HepG2 (cell line): ENCODE measurements around the gene BOD1. TPM values are rescaled to one million over a fixed set of nuclear protein-coding genes. Genes with fewer than 3 reads are reported as not detected.

Experiments used
- ATAC-seq: fragments of 200-7000 bp; cut with Tn5 transposase; 3 replicates; pipeline ENCODE4 v1.9.1; 2020; ENCODE audit warnings: mild to moderate bottlenecking, moderate library complexity
- BruUV-seq: library from RNA; stranded (reverse); fragments of 400-500 nt; replicated peaks from 2 replicates; lab custom pipeline; 2021; lab: Mats Ljungman, UMichigan
- CTCF ChIA-PET: fragments of 300-600 bp; formaldehyde crosslinking; extraction: SDS; loops from one replicate; lab custom pipeline; 2021; ENCODE audit warnings: low total read pairs, inconsistent platforms, low intra/inter-chr PET ratio; lab: Yijun Ruan, JAX
- POLR2A ChIA-PET: fragments of 350-600 bp; sonication (Branson Sonifier 250); formaldehyde crosslinking; loops from one replicate; lab custom pipeline; 2020; ENCODE audit warnings: antibody characterized with exemption, inconsistent platforms; lab: Yijun Ruan, JAX
- DNase-seq: peaks from one replicate; pipeline ENCODE4 v3.0.0-alpha.2; 2015; ENCODE audit warnings: low spot score
- FAIRE-seq: peaks from 3 replicates; lab custom pipeline; 2011; peaks lifted over from hg19 to GRCh38; lab: Jason Lieb, UNC
- H2AFZ ChIP-seq: one replicate; pipeline ENCODE4 v1.6.1; 2011; ENCODE audit warnings: low read length, inconsistent platforms
- H3K27ac ChIP-seq: fragments of 300-600 bp; 3 replicates; pipeline ENCODE4 v1.8.0; 2011; ENCODE audit warnings: mixed run types, mild to moderate bottlenecking, mixed read lengths, low read length, inconsistent platforms; ENCODE audit not compliant: insufficient read depth; ENCODE audit errors: extremely low read length
- H3K27me3 ChIP-seq, 2 experiments: fragments of 200-600 bp in 1 of 2; 2 replicates in 1 of 2; 3 replicates in 1 of 2; pipeline versions ENCODE4 v1.6.0 to v1.8.0; 2011; ENCODE audit warnings: low read length in 2 of 2, mild to moderate bottlenecking in 2 of 2, moderate library complexity in 2 of 2, inconsistent platforms in 1 of 2; ENCODE audit not compliant: insufficient read depth in 2 of 2, control insufficient read depth in 1 of 2
- H3K36me3 ChIP-seq, 2 experiments: fragments of 200-600 bp in 1 of 2; replicated peaks in 1 of 2; 2 replicates in 1 of 2; 3 replicates in 1 of 2; pipeline versions ENCODE4 v1.5.1 to v1.8.0; 2011; ENCODE audit warnings: low read length in 2 of 2, inconsistent platforms in 1 of 2; ENCODE audit not compliant: insufficient read depth in 2 of 2, control insufficient read depth in 1 of 2
- H3K4me1 ChIP-seq: 2 replicates; pipeline ENCODE4 v1.5.1; 2012; ENCODE audit warnings: low read length, inconsistent platforms; ENCODE audit not compliant: insufficient read depth
- H3K4me2 ChIP-seq: 2 replicates; pipeline ENCODE4 v1.6.0; 2011; ENCODE audit warnings: low read depth, low read length, inconsistent platforms
- H3K4me3 ChIP-seq, 3 experiments: fragments of 200-600 bp in 1 of 3; sonication (generic), shearing (Covaris generic) in 1 of 3; replicated peaks in 1 of 3; 2 replicates each; pipeline ENCODE4 v1.5.1; 2011 to 2016; ENCODE audit warnings: low read length in 3 of 3, inconsistent platforms in 2 of 3, low read depth in 2 of 3, mild to moderate bottlenecking in 2 of 3, control low read depth in 1 of 3, mixed read lengths in 1 of 3; ENCODE audit not compliant: insufficient read depth in 1 of 3
- H3K79me2 ChIP-seq: one replicate; pipeline ENCODE4 v1.6.1; 2011; ENCODE audit warnings: low read length, inconsistent platforms; ENCODE audit not compliant: insufficient read depth
- H3K9ac ChIP-seq: 2 replicates; pipeline ENCODE4 v1.6.0; 2011; ENCODE audit warnings: mild to moderate bottlenecking, low read depth, low read length, inconsistent platforms; ENCODE audit not compliant: insufficient read depth
- H3K9me3 ChIP-seq: 2 replicates; pipeline ENCODE4 v1.5.1; 2012; ENCODE audit warnings: mild to moderate bottlenecking, low read length
- H4K20me1 ChIP-seq: 2 replicates; pipeline ENCODE4 v1.6.0; 2011; ENCODE audit warnings: inconsistent platforms, mild to moderate bottlenecking, low read length, moderate library complexity; ENCODE audit not compliant: insufficient read depth
- ARHGAP35 ChIP-seq: sonication (generic); formaldehyde crosslinking; IDR thresholded peaks from 2 replicates; pipeline ENCODE4 v1.9.0; 2022; ENCODE audit warnings: mild to moderate bottlenecking, inconsistent platforms, moderate library complexity, missing genetic modification reagents, borderline replicate concordance
- ATRX ChIP-seq: sonication (generic); formaldehyde crosslinking; IDR thresholded peaks from 2 replicates; pipeline ENCODE4 v1.4.0; 2020; ENCODE audit warnings: missing genetic modification reagents, borderline replicate concordance
- CHD2 ChIP-seq: IDR thresholded peaks from 2 replicates; pipeline ENCODE4 v1.6.1; 2011; ENCODE audit warnings: low read depth, low read length, improper control_type of control experiment
- FIP1L1 ChIP-seq: fragments of 200-400 bp; formaldehyde crosslinking; IDR thresholded peaks from 2 replicates; pipeline ENCODE4 v1.6.1; 2018; ENCODE audit warnings: low read depth, mild to moderate bottlenecking, low read length, moderate library complexity, borderline replicate concordance; ENCODE audit not compliant: insufficient read depth
- FOXO4 ChIP-seq: sonication (generic); formaldehyde crosslinking; conservative IDR thresholded peaks from 2 replicates; pipeline ENCODE4 v1.8.1; 2023; ENCODE audit warnings: missing genetic modification reagents
- HMGXB4 ChIP-seq, 2 experiments: sonication (generic) in 1 of 2; formaldehyde crosslinking in 1 of 2; IDR thresholded peaks; 2 replicates each; pipeline versions ENCODE4 v1.4.0 to v1.6.1; 2018 to 2020; ENCODE audit warnings: missing genetic modification reagents in 2 of 2, borderline replicate concordance in 1 of 2, low read depth in 1 of 2, mild to moderate bottlenecking in 1 of 2, missing biosample characterization in 1 of 2
- KDM4B ChIP-seq: sonication (generic); formaldehyde crosslinking; IDR thresholded peaks from 2 replicates; pipeline ENCODE4 v1.4.0; 2020; ENCODE audit warnings: missing genetic modification reagents
- MXD1 ChIP-seq: sonication (generic); formaldehyde crosslinking; IDR thresholded peaks from 2 replicates; pipeline ENCODE4 v1.4.0; 2020; ENCODE audit warnings: mild to moderate bottlenecking, missing genetic modification reagents
- NFKBIZ ChIP-seq: IDR thresholded peaks from 2 replicates; pipeline ENCODE4 v1.6.1; 2018; ENCODE audit warnings: missing genetic modification reagents, missing compliant biosample characterization
- RFXAP ChIP-seq: sonication (generic); formaldehyde crosslinking; IDR thresholded peaks from 2 replicates; pipeline ENCODE4 v1.4.0; 2020; ENCODE audit warnings: missing genetic modification reagents, borderline replicate concordance
- TERF1 ChIP-seq: sonication (generic); formaldehyde crosslinking; IDR thresholded peaks from 2 replicates; pipeline ENCODE4 v1.8.0; 2022; ENCODE audit warnings: mild to moderate bottlenecking, missing genetic modification reagents, moderate library complexity
- ZBTB20 ChIP-seq: sonication (generic); formaldehyde crosslinking; IDR thresholded peaks from 2 replicates; pipeline ENCODE4 v1.8.1; 2023; ENCODE audit warnings: missing genetic modification reagents, low read depth, mild to moderate bottlenecking, borderline replicate concordance
- ZNF251 ChIP-seq: sonication (generic); formaldehyde crosslinking; IDR thresholded peaks from 2 replicates; pipeline ENCODE4 v1.9.0; 2021; ENCODE audit warnings: mild to moderate bottlenecking, missing genetic modification reagents
- ZNF326 ChIP-seq: sonication (generic); formaldehyde crosslinking; IDR thresholded peaks from 2 replicates; pipeline ENCODE4 v1.4.0; 2020; ENCODE audit warnings: missing genetic modification reagents, borderline replicate concordance
- ZNF563 ChIP-seq: sonication (generic); formaldehyde crosslinking; IDR thresholded peaks from 2 replicates; pipeline ENCODE4 v1.8.0; 2022; ENCODE audit warnings: mild to moderate bottlenecking, moderate library complexity, missing genetic modification reagents
- ZNF577 ChIP-seq: sonication (generic); formaldehyde crosslinking; IDR thresholded peaks from 2 replicates; pipeline ENCODE4 v1.4.0; 2020; ENCODE audit warnings: mild to moderate bottlenecking, low read depth, missing genetic modification reagents, borderline replicate concordance
- ZNF672 ChIP-seq: sonication (generic); formaldehyde crosslinking; IDR thresholded peaks from 2 replicates; pipeline ENCODE4 v1.8.1; 2022; ENCODE audit warnings: missing genetic modification reagents
- ZNF737 ChIP-seq: sonication (generic); formaldehyde crosslinking; IDR thresholded peaks from 2 replicates; pipeline ENCODE4 v1.5.0; 2020; ENCODE audit warnings: missing genetic modification reagents, mild to moderate bottlenecking, borderline replicate concordance
- ZNF776 ChIP-seq: sonication (generic); formaldehyde crosslinking; IDR thresholded peaks from 2 replicates; pipeline ENCODE4 v1.4.0; 2020; ENCODE audit warnings: mild to moderate bottlenecking, missing genetic modification reagents
- ZSCAN31 ChIP-seq: sonication (generic); formaldehyde crosslinking; IDR thresholded peaks from 2 replicates; pipeline ENCODE4 v1.5.0; 2020; ENCODE audit warnings: low read depth, mild to moderate bottlenecking, missing genetic modification reagents
- WGBS: methylation state at CpG from one replicate; pipeline ENCODE4 v1.1.6; 2017; ENCODE audit warnings: low lambda C conversion rate; 5-methylcytosine and 5-hydroxymethylcytosine counted together
- in situ Hi-C: cut with HindIII; loops from 2 replicates; pipeline ENCODE4 v1.10.0; 2017; ENCODE audit warnings: low pct_unique_long_range_greater_than_20kb; ENCODE audit not compliant: extremely low pct_ligation_motif_present
- intact Hi-C: fragments of 100-400 bp; cut with micrococcal nuclease; formaldehyde crosslinking; loops from one replicate; pipeline ENCODE4 v1.10.0; 2022; ENCODE audit not compliant: unreplicated experiment
- polyA plus RNA-seq, 8 experiments: library from polyadenylated mRNA; depleted of rRNA in 3 of 8; stranded (reverse) in 7 of 8; unstranded in 1 of 8; fragments of >200 nt; fragmentation: Illumina TruSeq in 4 of 8; extraction: Trizol in 4 of 8; gene quantifications; 2 replicates each; pipeline versions ENCODE4 v1.2.1 to v1.2.3, GENCODE V29; 2011 to 2016; ENCODE audit warnings: low read depth in 4 of 8, missing spikeins in 1 of 8, mixed read lengths in 1 of 8; ENCODE audit not compliant: insufficient read depth in 1 of 8
- total RNA-seq, 5 experiments: library from RNA; depleted of rRNA; stranded (reverse); fragments of >200 nt; fragmentation: Illumina TruSeq; extraction: Trizol; gene quantifications; 2 replicates each; pipeline ENCODE4 v1.2.3, GENCODE V29; 2016; ENCODE audit warnings: low read depth in 1 of 5

The BOD1 gene
- total and polyA plus RNA-seq, 2 of the 13 experiments (the other 11 are each of a cell fraction or from before 2014, with no cell fraction given), result 81.5 to 103 TPM

GRCh38 chr5:173623296-173623771 is 6.9 kb upstream of the BOD1 start:
- no TSS peak for BruUV-seq
- H2AFZ ChIP-seq, result no peak overlapping the region
- POLR2A ChIA-PET, result interaction anchor here (1.1 to 1.7 kb wide), 8 partner anchors 10 to 350 kb away, joined by 3 to 6 read pairs (median 4); partner anchors contain the start of gene CPEB4
- TF ChIP-seq ZNF577 (CRISPR knock-in tag) (no peak), ZSCAN31 (CRISPR knock-in tag) (0 out of 2 replicates have a peak, but pooled peaks have one; percentile 37), ZNF326 (CRISPR knock-in tag) (no peak), MXD1 (no peak), RFXAP (CRISPR knock-in tag) (peak; percentile 67; the same call in 1 of the 2 replicates), ZBTB20 (CRISPR knock-in tag) (peak; percentile 77; the same call in 1 of the 2 replicates), ARHGAP35 (0 out of 2 replicates have a peak, but pooled peaks have one; percentile 57), FOXO4 (CRISPR knock-in tag) (no peak), NFKBIZ (no peak; the same call in 1 of the 2 replicates), ZNF563 (CRISPR knock-in tag) (no peak), TERF1 (CRISPR knock-in tag) (no peak), ZNF737 (CRISPR knock-in tag) (no peak), ZNF776 (CRISPR knock-in tag) (no peak), KDM4B (CRISPR knock-in tag) (peak; percentile 43; the same call in 1 of the 2 replicates), CHD2 (no peak), ZNF251 (CRISPR knock-in tag) (no peak), ATRX (CRISPR knock-in tag) (no peak), FIP1L1 (no peak), ZNF672 (CRISPR knock-in tag) (no peak), HMGXB4 (CRISPR knock-in tag; IDR thresholded peaks at IDR 0.05; ENCODE audit: borderline replicate concordance in 1 of 2, low read depth in 1 of 2) (no peak)

More at GRCh38 chr5:173623296-173623771, 6.9 kb upstream of the BOD1 start:
- WGBS, result under 1% methylated on average over 9 of the region's 10 CpGs
- H3K4me3 ChIP-seq, result no peak overlapping the region
- H3K9ac ChIP-seq, result no peak overlapping the region
- CTCF ChIA-PET, result no interaction called here
- in situ Hi-C loops, result no loop called here
- H3K9me3 ChIP-seq, result no peaks in the 10 kb centered on the region
- peak overlapping the region; percentile 39; the same call in 1 of the 2 replicates for H3K4me2 ChIP-seq
- peak; percentile 18 for FAIRE-seq
- H4K20me1 ChIP-seq, result no peaks in the 10 kb centered on the region
- H3K36me3 ChIP-seq, result no peaks in the 10 kb centered on the region
- H3K4me1 ChIP-seq, result peaks cover 79% of the 10 kb centered on the region
- peak; percentile 77 for ATAC-seq
- H3K27ac ChIP-seq, result no peak overlapping the region
- peaks cover 0 to 1% of the 10 kb centered on the region in 2 experiments; a peak in 1 of 5 replicates for H3K27me3 ChIP-seq
- peak; percentile 67 for DNase-seq
- intact Hi-C loops, result loop anchor here (5.0 kb wide), 1 partner anchor 49 kb away; no protein-coding TSS in a partner anchor
- no peaks in the 10 kb centered on the region for H3K79me2 ChIP-seq
